ENCODE measurements around the gene HPS5. TPM values are rescaled to one million over a fixed set of nuclear protein-coding genes. Genes with fewer than 3 reads are reported as not detected.

HPS5 gene
- total RNA-seq, 1 donor from 2014 or later: 33.0 TPM

GRCh38 chr11:18304745-18305144 lies 17.2 kb downstream of the HPS5 start:
- H3K36me3 ChIP-seq: peaks cover 97% of the 10 kb centered on the region
- ATAC-seq (no peak), DNase-seq (no peak)
- no peak for TF ChIP-seq CTCF (IDR thresholded peaks at IDR 0.05)
- no peak overlapping the region for H3K27ac ChIP-seq
- no peaks in the 10 kb centered on the region for H3K4me1 ChIP-seq
- intact Hi-C loops (cut with DNase I): no loop called here
- H3K9me3 ChIP-seq: no peaks in the 10 kb centered on the region
- no peak overlapping the region for H3K4me3 ChIP-seq
- H3K27me3 ChIP-seq: no peaks in the 10 kb centered on the region

- Histone ChIP-seq H3K4me1 (no peaks in the 10 kb centered on the region), H3K27me3 (no peaks in the 10 kb centered on the region), H3K9me3 (no peaks in the 10 kb centered on the region), H3K27ac (no peak overlapping the region), H3K4me3 (no peak overlapping the region), H3K36me3 (peaks cover 89% of the 10 kb centered on the region)
- no peak for DNase-seq
- intact Hi-C loops (cut with DNase I): no loop called here
- peak; percentile 50 for ATAC-seq
- TF ChIP-seq CTCF (IDR thresholded peaks at IDR 0.05): no peak
Observed at GRCh38 chr11:18299721-18300120, 22.2 kb downstream of the HPS5 start.

- intact Hi-C loops (cut with DNase I): no loop called here
- H3K36me3 ChIP-seq: peaks cover 91% of the 10 kb centered on the region
- H3K4me1 ChIP-seq: no peaks in the 10 kb centered on the region
- DNase-seq: no peak
- no peak for TF ChIP-seq CTCF (IDR thresholded peaks at IDR 0.05)
- H3K9me3 ChIP-seq: no peaks in the 10 kb centered on the region
- ATAC-seq: no peak
- H3K27me3 ChIP-seq: no peaks in the 10 kb centered on the region
- no peak overlapping the region for H3K27ac ChIP-seq
- H3K4me3 ChIP-seq: no peak overlapping the region
Observed at GRCh38 chr11:18295316-18295715, 26.6 kb downstream of the HPS5 start.

GRCh38 chr11:18294862-18295261 lies 27.1 kb downstream of the HPS5 start:
- H3K27me3 ChIP-seq: no peaks in the 10 kb centered on the region
- no peak overlapping the region for H3K27ac ChIP-seq
- no peak overlapping the region for H3K4me3 ChIP-seq
- peaks cover 91% of the 10 kb centered on the region for H3K36me3 ChIP-seq
- H3K9me3 ChIP-seq: no peaks in the 10 kb centered on the region
- ATAC-seq: no peak
- no peaks in the 10 kb centered on the region for H3K4me1 ChIP-seq
- DNase-seq: no peak
- intact Hi-C loops (cut with DNase I): no loop called here
- no peak for TF ChIP-seq CTCF (IDR thresholded peaks at IDR 0.05)

- Histone ChIP-seq H3K4me1 (no peaks in the 10 kb centered on the region), H3K9me3 (no peaks in the 10 kb centered on the region), H3K36me3 (peaks cover 90% of the 10 kb centered on the region), H3K4me3 (no peak overlapping the region), H3K27ac (no peak overlapping the region), H3K27me3 (no peaks in the 10 kb centered on the region)
- TF ChIP-seq CTCF (IDR thresholded peaks at IDR 0.05): no peak
- DNase-seq: no peak
- ATAC-seq: no peak
- intact Hi-C loops (cut with DNase I): no loop called here
Observed at GRCh38 chr11:18288911-18289310, 33.0 kb downstream of the HPS5 start.

GRCh38 chr11:18285841-18286240 lies 36.1 kb downstream of the HPS5 start:
- Histone ChIP-seq H3K27ac (no peak overlapping the region), H3K36me3 (peaks cover 82% of the 10 kb centered on the region), H3K4me3 (no peak overlapping the region), H3K27me3 (no peaks in the 10 kb centered on the region), H3K4me1 (no peaks in the 10 kb centered on the region), H3K9me3 (no peaks in the 10 kb centered on the region)
- DNase-seq (no peak), ATAC-seq (no peak)
- intact Hi-C loops (cut with DNase I): no loop called here
- TF ChIP-seq CTCF (IDR thresholded peaks at IDR 0.05): no peak
